ENCODE data around the gene C1QTNF1. TPM values are rescaled to one million over a fixed set of nuclear protein-coding genes. Genes with fewer than 3 reads are reported as not detected.

Gene C1QTNF1
- total and polyA plus RNA-seq, 3 donors from 2014 or later = 9.1 to 22.5 (median 9.8) TPM

DNA sequence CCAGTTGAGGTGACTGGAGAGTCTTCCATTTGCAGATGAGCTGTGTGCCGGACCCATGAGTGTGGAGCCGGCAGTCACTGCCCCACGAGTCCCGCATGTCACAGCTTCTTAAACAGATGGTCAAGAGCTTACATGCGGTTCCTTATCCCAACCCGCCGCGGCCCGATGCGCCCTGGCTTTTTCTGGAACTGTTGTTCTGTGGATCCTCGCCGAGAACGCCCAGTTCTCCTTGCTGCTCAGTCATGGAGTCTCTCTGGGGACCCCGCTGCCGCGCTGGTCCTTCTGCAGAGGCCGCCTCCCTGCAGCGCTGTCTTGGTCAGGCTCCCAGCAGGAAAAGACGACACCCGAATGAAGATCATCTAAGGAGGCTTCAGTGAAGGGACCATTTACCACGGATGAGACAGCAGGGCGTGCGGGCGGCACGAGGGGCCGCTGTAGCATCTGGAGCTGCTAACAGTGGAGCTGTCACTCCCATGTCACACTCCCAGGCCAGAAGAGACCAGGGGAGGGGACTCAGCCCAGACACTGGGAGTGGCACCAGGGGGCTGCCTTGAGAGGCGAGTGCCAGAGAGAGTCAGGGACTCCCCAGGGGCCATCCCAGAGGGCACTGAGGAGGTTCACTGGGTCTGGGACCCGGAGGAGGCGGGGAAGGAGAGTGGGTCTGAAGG lies 33.5 kb upstream of the C1QTNF1 start:
- 62 to 81% methylated on average over 26 to 29 of the region's 29 CpGs for WGBS, 2 donors
- Histone ChIP-seq H3K27ac (no peak overlapping the region), H3K4me3 (no peak overlapping the region), H3K27me3 (no peaks in the 10 kb centered on the region), H3K36me3 (ENCODE audit: low read depth, missing control alignments) (no peaks in the 10 kb centered on the region), H3K9me3 (no peaks in the 10 kb centered on the region), H3K4me1 (peaks cover 27% of the 10 kb centered on the region)
- TF ChIP-seq, protein P1, sequence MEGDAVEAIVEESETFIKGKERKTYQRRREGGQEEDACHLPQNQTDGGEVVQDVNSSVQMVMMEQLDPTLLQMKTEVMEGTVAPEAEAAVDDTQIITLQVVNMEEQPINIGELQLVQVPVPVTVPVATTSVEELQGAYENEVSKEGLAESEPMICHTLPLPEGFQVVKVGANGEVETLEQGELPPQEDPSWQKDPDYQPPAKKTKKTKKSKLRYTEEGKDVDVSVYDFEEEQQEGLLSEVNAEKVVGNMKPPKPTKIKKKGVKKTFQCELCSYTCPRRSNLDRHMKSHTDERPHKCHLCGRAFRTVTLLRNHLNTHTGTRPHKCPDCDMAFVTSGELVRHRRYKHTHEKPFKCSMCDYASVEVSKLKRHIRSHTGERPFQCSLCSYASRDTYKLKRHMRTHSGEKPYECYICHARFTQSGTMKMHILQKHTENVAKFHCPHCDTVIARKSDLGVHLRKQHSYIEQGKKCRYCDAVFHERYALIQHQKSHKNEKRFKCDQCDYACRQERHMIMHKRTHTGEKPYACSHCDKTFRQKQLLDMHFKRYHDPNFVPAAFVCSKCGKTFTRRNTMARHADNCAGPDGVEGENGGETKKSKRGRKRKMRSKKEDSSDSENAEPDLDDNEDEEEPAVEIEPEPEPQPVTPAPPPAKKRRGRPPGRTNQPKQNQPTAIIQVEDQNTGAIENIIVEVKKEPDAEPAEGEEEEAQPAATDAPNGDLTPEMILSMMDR (IDR thresholded peaks at IDR 0.05) = no peak
- no peak for TF ChIP-seq POLR2A (IDR thresholded peaks at IDR 0.05)
- intact Hi-C loops (cut with DNase I; ENCODE audit: low total_unique reads) = no loop called here
- DNase-seq = no peak

DNA sequence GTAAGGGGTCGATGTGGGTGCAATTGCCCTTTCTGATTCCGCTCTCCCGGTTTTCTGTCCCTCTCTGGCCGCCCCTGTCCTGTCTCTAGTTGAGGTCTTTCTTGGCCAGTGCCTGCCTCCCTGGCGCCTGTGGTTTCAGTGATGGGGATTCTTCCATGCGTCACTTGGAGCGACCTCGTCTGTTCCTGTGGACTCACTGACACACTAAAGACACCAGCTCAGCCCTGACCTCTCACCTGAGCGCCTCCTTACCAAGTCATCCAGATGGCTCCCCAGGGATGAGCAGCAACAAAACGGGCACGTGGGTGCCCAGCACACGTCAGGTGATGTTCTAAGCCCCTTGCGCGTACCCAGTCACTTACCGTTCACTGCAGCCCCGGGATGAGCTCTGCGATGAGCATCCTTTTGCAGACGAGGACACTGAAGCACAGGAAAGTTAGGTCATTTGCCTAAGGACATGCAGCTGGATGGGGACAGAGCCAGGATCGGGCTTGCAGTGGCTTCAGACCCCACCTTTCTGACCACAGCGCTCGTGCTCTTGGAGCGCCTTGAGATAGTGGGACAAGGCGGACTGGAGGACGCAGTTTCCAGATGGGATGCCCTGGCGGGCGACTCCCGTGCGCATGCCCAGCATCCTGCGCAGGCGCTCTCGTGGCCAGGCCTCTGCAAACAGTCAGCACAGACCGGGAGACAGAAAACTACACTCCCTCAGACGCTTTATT lies 32.8 kb upstream of the C1QTNF1 start:
- 63 to 74% methylated on average over 32 to 33 of the region's 33 CpGs for WGBS, 2 donors

DNA sequence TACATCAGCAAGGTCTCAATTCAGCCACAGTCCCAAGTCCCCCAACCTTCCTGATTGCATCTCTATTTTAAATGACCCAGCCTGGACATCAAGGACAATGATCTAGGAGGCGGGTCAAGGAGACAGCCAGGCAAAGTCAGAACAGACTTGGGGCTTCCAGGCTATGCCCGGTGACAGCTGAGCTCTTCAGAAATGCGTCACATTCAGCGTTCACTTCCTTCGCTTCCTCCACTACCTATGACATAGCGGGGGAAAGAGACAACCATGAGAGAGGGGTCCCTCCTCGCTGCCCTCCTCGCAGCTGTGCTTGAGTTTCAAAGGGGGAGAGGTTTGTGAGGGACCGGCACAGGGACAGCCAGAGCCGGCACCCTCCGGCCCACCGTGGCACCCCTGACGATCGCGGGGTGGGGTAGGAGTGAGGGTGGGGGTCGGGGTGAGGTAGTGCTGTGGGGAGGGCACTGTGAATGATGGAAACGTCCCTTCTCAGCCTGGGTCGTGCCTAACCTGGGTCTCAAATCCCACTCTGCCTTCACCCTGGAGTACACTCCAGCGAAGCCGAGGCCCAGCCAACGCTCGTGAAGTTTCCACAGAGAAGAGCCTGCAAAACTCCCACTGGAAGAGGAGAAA lies 31.9 kb upstream of the C1QTNF1 start:
- peak overlapping the region in 1 of 2 donors; percentile 24 for H3K27ac ChIP-seq
- TF ChIP-seq, protein P1 (IDR thresholded peaks at IDR 0.05) = no peak
- TF ChIP-seq POLR2A (IDR thresholded peaks at IDR 0.05) = no peak
- peak overlapping the region in 1 of 2 donors; percentile 29 for H3K4me3 ChIP-seq
- 75 to 80% methylated on average over 19 to 22 of the region's 22 CpGs for WGBS, 2 donors
- peaks cover 33% of the 10 kb centered on the region for H3K4me1 ChIP-seq
- no peaks in the 10 kb centered on the region for H3K9me3 ChIP-seq
- intact Hi-C loops (cut with DNase I; ENCODE audit: low total_unique reads) = no loop called here
- DNase-seq = no peak
- no peaks in the 10 kb centered on the region for H3K36me3 ChIP-seq (ENCODE audit: low read depth, missing control alignments)
- H3K27me3 ChIP-seq = no peaks in the 10 kb centered on the region

More for the DNA sequence above, 32.8 kb upstream of the C1QTNF1 start:
- peak; percentile 50 for DNase-seq
- no peak for TF ChIP-seq POLR2A (IDR thresholded peaks at IDR 0.05)
- TF ChIP-seq, protein P1 (IDR thresholded peaks at IDR 0.05) = no peak
- H3K4me1 ChIP-seq = peaks cover 34% of the 10 kb centered on the region
- H3K27me3 ChIP-seq = no peaks in the 10 kb centered on the region
- no peak overlapping the region for H3K27ac ChIP-seq
- intact Hi-C loops (cut with DNase I; ENCODE audit: low total_unique reads) = no loop called here
- peak overlapping the region; percentile 7 to 29 for H3K4me3 ChIP-seq
- H3K9me3 ChIP-seq = no peaks in the 10 kb centered on the region
- no peaks in the 10 kb centered on the region for H3K36me3 ChIP-seq (ENCODE audit: low read depth, missing control alignments)

DNA sequence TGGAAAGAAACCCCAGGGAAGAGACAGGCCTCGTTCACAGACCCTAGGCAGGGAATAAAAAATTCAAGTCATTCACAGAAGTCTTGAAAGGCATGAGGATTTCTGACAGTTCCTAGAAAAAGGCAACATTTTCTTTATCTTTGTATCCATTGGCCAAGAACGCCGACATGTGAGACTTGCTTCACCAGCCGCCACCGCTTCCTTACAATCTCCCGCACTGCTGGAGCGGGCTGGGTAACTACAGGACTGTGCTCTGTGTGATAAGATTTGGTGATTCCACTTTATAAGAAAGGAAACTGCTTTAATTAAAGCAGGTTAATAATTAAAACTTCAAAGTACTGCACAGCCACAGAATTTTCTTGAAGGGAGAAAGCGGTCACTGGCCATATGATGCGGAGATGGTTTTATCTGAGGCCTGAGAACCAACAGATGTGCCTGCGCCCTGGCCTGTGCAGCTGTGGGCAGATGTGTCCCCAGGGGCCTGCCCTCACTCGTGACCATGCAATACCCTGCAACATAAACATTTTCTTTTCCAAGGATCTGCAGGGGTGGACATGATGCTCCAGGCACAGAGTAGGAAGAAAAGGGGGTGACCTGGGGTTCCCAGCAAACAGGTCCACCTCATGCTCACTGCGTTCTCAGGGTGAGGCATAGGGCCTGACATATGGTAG lies 31.3 kb upstream of the C1QTNF1 start:
- Histone ChIP-seq H3K27me3 (no peaks in the 10 kb centered on the region), H3K27ac (peak overlapping the region; percentile 3 to 24), H3K36me3 (ENCODE audit: low read depth, missing control alignments) (no peaks in the 10 kb centered on the region), H3K4me1 (peaks cover 40% of the 10 kb centered on the region), H3K4me3 (no peak overlapping the region), H3K9me3 (no peaks in the 10 kb centered on the region)
- intact Hi-C loops (cut with DNase I; ENCODE audit: low total_unique reads) = no loop called here
- peak; percentile 70 for DNase-seq
- WGBS, 2 donors = 52 to 64% methylated on average over 12 of the region's 12 CpGs
- TF ChIP-seq POLR2A (IDR thresholded peaks at IDR 0.05) = no peak
- TF ChIP-seq, protein P1 (IDR thresholded peaks at IDR 0.05) = no peak

All from testis (tissue), 3 donors.